ENCODE data around the gene DIP2B.

DNA sequence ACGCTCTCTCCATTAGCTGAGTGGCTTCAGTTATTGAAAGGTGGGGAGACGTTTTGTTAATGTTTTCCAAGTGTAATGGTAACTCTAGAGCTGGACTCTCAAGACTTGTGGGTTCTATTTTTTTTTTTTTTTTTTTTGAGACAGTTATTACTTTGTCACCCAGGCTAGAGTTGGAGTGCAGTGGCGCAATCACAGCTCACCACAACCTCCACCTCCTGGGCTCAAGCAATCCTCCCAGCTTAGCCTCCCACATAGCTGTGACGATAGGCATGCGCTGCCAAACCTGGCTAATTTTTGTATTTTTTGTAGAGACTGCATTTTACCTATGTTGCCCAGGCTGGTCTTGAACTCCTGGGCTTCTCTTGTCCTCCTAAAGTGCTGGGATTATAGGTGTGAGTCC, 285.3 kb downstream of the DIP2B start:
- no peak for TF ChIP-seq YY1 (IDR thresholded peaks at IDR 0.05; ENCODE audit: insufficient read depth, insufficient read length)
- no peak for TF ChIP-seq ZNF274 (IDR thresholded peaks at IDR 0.05; ENCODE audit: low read depth, low read length)
